ENCODE data around the gene PACS2.

DNA sequence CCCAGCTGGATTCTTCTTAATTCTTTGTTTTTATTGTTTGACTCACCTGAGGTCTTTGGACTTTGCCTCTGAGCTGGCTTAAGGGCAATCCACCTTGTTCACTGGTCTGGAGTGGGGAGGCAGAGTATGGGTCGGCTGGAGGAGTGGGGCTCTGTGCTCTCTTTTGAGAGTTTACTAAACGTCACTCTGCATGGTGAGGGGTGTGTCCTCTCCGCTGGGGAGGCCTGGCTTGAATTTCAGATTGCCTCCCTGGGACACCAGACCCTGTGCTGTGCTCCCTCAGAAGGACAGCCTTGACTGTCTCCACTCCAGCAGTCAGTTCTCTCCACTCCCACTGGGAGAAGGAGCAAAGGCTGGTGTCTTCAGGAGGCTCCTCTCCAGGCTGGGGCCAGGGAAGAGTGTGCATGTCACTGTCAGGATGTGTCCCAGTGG is 103.2 kb downstream of the PACS2 start:
- TF ChIP-seq, protein P1, sequence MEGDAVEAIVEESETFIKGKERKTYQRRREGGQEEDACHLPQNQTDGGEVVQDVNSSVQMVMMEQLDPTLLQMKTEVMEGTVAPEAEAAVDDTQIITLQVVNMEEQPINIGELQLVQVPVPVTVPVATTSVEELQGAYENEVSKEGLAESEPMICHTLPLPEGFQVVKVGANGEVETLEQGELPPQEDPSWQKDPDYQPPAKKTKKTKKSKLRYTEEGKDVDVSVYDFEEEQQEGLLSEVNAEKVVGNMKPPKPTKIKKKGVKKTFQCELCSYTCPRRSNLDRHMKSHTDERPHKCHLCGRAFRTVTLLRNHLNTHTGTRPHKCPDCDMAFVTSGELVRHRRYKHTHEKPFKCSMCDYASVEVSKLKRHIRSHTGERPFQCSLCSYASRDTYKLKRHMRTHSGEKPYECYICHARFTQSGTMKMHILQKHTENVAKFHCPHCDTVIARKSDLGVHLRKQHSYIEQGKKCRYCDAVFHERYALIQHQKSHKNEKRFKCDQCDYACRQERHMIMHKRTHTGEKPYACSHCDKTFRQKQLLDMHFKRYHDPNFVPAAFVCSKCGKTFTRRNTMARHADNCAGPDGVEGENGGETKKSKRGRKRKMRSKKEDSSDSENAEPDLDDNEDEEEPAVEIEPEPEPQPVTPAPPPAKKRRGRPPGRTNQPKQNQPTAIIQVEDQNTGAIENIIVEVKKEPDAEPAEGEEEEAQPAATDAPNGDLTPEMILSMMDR (IDR thresholded peaks at IDR 0.05), result no peak
- TF ChIP-seq EZH2 (IDR thresholded peaks at IDR 0.05; ENCODE audit: borderline replicate concordance, insufficient read depth, low read depth, low read length, poor library complexity, severe bottlenecking), result no peak
